GM12891 (cell line): Measurements from ENCODE around the gene PAIP1.

ENCODE experiments used
- POLR2A ChIP-seq: IDR thresholded peaks from 2 replicates; pipeline ENCODE4 v1.6.1; 2011; ENCODE audit warnings: low read depth, low read length, control low read depth
- SPI1 ChIP-seq: IDR thresholded peaks from 2 replicates; pipeline ENCODE4 v1.6.1; 2011; ENCODE audit warnings: low read depth, low read length, control low read depth

- TF ChIP-seq POLR2A, result no peak
- no peak for TF ChIP-seq SPI1
These were observed 49.5 kb upstream of the PAIP1 start for GRCh38 chr5:43606351-43606750.
